HG02798 (cell line): ENCODE results near the gene PLCB3.

Experiments
- ATAC-seq: cut with Tn5 transposase; IDR thresholded peaks from one replicate; pipeline ENCODE4 v1.9.1; 2021; ENCODE audit warnings: mild to moderate bottlenecking; ENCODE audit not compliant: unreplicated experiment, poor library complexity

PLCB3 gene

GRCh38 chr11:64251016-64251752, at the start of gene PLCB3:
Gene PLCB3 (plus strand): TSS chr11:64251530. CDS start chr11:64251650, 120 bp downstream.
- ATAC-seq: peak; percentile 46

DNA sequence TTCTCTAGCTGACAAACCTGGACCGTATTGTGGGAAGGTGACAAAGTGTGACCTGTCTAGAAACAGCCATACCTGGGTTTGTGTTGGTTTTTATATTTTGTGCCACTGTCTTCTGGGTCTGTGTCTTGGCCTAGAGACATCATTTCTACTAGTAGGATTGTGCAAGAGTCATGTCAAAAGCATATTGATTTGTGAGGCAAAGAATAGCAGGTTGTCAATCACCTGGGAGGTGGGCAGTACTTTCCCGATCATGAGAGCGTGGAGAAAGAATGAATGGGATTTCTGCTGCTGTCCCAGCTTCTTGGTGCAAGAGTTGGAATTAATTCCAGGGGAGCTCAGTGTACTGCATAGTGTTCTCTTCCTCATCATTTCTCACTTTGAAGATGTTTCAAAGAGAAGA, 49.8 kb upstream of the PLCB3 start:
- no peak for ATAC-seq

- ATAC-seq: no peak
Measured at GRCh38 chr11:64202992-64203391, 48.3 kb upstream of the PLCB3 start.

GRCh38 chr11:64203421-64204079, 47.8 kb upstream of the PLCB3 start:
- no peak for ATAC-seq

DNA sequence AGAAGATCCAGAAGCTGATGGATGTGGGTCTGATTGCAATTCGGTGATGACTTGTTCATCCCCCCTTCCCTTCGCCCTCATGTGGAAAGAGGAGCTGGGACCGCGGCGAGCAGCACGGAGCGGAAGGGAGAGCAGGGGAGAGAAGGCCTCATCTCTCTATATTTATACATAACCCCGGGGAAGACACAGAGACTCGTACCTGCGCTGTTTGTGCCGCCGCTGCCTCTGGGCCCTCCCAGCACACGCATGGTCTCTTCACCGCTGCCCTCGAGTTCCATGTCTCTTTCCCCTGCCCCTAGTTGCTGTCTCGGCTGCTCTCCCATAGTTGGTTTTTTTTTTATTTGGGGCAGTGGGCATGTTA, 47.3 kb upstream of the PLCB3 start:
- no peak for ATAC-seq

GRCh38 chr11:64204464-64204989, 46.8 kb upstream of the PLCB3 start:
- no peak for ATAC-seq

DNA sequence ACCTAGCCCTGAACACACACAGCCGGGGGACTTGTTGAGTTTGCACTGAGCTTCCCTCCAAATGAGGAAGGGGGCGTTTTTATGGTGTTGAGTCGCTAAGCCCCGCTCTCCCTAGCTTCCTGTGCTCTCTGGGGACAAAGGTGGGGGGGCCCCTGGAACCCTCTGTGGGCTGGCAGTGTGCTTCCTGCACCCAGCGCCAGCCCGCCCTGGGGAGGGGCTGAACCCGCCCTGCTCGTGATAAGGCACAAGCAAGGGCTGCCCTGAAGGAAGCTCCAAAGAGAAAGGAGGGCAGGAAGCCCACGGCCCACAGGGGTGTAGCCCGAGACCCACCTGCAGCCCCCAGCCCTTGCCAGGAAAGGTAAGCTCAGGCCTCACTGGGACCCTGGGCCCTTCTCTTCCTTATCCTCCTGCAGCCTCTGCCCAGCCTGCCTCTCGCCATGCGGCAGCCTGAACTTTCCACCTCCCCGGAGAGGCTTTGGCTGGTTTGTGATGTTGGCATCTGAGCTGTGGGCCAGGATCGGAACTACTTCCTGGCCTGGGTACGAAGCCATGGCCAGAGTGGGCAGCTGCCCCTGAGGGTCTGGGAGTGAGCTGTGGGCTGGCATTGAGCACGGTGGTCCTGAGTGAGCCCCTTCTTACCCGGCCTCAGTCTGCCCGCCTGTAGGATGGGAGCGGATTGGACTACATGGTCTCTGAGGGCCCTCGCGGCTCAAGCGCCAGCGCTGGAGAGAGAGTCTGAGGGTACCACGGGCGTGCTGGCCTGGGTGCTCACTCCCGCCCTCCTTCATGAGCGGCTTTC, 44.7 kb upstream of the PLCB3 start, which contains the start of gene FERMT3:
Gene FERMT3, plus strand, starts transcription at position 265 of the 799 bp plus-strand sequence. CDS start 644 bp downstream, outside the sequence.
- peak; percentile 5 for ATAC-seq

DNA sequence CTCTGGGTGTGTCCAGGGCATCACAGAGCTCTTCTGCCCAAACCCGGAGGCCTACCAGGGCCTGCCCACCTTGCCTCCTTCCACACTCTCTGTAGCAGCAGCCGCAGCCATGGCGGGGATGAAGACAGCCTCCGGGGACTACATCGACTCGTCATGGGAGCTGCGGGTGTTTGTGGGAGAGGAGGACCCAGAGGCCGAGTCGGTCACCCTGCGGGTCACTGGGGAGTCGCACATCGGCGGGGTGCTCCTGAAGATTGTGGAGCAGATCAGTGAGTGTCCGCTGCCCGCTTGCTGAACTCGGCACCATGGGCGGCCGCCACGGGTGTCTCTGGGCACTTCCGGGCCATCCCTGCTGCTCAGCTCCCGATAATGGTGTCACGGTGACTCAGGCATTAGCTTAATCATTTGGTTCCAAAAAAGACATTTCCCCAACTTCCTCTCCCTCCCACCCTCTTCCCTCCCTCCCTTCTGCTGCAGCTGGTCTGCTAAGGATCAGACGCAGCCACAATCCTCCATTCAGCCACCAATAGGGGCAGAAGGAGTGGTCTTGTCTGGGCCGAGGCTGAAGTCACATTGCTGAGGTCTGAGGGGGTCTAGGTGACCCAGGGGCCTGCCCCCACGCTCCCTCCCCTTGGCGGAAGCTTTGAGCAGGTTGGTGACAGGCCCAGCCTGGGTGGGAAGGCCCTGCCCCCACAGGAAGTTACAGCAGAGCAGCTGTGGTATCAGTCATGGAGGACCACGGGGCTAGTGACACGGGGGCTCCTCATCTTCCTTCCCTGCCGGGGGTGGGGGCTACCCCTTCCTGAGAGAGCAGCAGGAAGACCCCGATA, 43.9 kb upstream of the PLCB3 start:
- peak; percentile 53 for ATAC-seq

DNA sequence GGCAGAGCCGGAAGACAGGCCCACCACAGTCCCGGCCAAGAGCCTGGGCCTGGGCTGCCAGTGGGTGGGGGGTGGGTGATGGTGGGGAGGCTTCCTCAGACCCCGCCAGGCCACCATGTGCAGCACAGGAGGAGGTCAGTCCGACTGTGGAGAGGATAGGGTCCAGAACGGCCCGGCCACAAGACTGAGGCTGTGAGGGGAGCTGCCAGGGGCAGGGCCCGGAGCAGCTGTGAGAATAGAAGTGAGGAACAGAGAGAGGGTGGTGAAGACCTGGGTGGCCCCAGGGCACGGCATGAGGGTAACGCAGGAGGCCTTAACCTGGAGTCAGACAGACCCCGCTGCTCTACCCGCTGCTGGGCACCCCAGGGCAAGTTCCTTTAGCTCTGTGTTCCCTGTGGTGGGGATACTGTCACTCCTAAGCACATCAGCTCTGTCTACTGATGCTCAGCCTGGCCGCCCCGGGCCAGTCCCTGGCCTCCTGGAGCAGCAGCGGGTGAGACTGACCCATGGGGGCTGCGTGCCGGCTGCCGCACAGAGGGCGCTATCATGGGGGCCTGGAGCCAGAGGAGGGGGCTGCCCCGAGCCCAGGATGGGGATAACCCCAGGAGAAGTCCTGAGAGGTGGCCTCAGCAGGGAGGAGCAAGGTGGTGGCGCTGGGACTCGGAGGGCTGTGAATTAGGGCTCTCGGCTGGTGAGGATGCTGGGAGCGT, 43.1 kb upstream of the PLCB3 start:
- no peak for ATAC-seq

- no peak for ATAC-seq
Measured at GRCh38 chr11:64208796-64209562, 42.4 kb upstream of the PLCB3 start.

- no peak for ATAC-seq
Measured at GRCh38 chr11:64209563-64209843, 41.8 kb upstream of the PLCB3 start.

DNA sequence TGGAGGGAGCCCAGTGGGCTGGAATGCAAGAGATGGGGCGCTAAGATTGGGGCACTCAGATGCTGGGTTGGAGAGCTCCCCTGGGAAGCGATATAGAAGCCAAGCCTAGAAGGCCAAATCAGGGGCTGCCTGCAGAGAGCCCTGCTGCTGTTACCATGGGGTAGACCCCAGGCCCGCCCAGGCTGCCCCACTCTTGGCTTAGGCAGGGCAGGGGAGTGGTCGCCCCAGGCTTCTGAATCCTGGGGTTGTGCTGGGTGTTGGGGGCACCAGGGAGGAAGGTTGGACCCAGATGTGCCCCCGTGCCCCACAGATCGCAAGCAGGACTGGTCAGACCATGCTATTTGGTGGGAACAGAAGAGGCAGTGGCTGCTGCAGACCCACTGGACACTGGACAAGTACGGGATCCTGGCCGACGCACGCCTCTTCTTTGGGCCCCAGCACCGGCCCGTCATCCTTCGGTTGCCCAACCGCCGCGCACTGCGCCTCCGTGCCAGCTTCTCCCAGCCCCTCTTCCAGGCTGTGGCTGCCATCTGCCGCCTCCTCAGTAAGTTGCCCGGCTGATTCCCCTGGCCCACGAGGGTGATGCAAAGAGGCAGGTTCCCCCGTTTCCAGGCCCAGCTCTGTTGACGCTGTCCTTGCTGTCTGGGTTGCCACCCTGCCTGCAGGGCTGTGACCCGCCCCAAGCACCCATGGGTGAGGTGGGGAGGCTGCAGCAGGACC, 40.9 kb upstream of the PLCB3 start:
- ATAC-seq: no peak

- ATAC-seq: no peak
Measured at GRCh38 chr11:64211181-64211872, 40.0 kb upstream of the PLCB3 start.

DNA sequence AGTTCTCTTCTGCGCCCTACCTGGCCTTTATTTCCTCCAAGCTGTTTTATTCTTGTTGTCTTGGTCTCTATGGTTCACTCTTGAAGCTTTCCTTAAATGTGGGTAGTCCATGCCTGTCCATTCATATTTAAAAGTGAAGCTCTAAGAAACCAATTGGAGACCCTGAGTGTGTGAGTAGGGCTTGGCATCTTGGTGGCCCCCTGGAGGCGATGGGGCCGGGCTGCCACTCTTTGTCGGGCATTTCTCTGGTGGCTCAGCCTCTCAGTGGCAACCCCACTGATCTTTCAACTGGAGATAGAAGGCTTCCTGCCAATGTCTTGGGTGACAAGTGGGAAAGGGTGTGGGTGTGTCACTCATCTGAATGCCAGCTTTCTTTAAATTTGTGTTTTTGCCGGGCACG, 34.5 kb upstream of the PLCB3 start:
- ATAC-seq: no peak

DNA sequence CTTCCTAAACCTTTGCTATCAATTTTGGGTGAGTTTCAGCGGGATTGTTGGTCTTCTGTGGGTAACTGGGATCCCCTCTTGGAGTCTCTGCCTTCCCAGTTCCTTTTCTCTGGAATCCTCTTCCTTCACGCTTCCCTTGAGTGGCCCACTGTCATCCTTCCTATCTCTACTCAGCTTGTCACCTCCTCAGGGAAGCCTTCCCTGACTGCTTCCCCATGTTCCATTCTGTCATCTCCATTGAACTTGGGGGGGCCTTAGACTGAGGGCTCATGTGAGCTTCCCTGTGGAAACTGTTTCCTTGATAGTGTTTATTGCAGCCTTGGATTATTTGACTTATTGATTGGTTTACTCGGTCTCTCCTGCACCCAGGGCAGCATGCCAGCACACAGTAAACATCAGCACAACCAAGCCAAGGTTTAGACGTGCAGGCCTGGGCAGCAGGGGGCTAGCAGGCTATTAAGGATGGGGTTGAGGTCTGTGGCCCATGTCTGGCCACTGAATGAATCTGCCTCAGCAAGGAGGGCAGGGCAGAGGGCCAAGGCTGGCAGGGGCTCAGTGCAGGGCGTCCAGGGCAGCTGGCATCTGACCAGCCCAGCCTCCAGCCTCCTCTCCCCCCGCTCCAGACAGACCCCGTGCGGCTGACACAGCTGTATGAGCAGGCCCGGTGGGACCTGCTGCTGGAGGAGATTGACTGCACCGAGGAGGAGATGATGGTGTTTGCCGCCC, 32.5 kb upstream of the PLCB3 start:
- no peak for ATAC-seq

GRCh38 chr11:64219354-64219684, 32.0 kb upstream of the PLCB3 start:
- ATAC-seq: no peak

DNA sequence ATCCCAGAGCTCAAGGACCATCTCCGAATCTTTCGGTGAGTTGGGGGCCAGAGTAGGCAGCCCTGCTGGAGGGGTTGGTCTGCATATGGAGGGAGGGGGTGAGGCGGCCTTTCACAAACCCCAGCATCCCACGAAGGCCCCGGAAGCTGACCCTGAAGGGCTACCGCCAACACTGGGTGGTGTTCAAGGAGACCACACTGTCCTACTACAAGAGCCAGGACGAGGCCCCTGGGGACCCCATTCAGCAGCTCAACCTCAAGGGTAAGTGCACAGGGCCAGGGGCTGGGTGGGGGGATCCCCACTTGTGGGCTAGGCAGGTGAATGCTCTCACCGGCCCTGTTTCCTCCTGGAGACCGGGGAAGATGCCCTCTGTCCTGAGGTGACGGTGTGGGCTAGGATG, 31.6 kb upstream of the PLCB3 start:
- no peak for ATAC-seq
